H9 (cell line): Measurements from ENCODE around the gene IRX4. TPM values are rescaled to one million over a fixed set of nuclear protein-coding genes. Genes with fewer than 3 reads are reported as not detected.

Experiments
- DNase-seq: peaks from one replicate; pipeline ENCODE4 v3.0.0-alpha.2; 2017
- H2AFZ ChIP-seq: one replicate; pipeline ENCODE4 v1.6.1; 2013; ENCODE audit warnings: mild to moderate bottlenecking, low read length, control low read depth, moderate library complexity
- H2AK5ac ChIP-seq: 2 replicates; pipeline ENCODE4 v1.6.1; 2013; ENCODE audit warnings: low read length, control low read depth, mixed read lengths; ENCODE audit not compliant: insufficient read length
- H2BK120ac ChIP-seq: one replicate; pipeline ENCODE4 v1.6.1; 2013; ENCODE audit warnings: low read depth, mild to moderate bottlenecking, low read length, control low read depth, inconsistent platforms; ENCODE audit not compliant: poor library complexity, severe bottlenecking
- H2BK12ac ChIP-seq: 2 replicates; pipeline ENCODE4 v1.6.1; 2013; ENCODE audit warnings: low read length, control low read depth, mixed read lengths, low read depth; ENCODE audit not compliant: insufficient read length
- H2BK15ac ChIP-seq: 2 replicates; pipeline ENCODE4 v1.6.1; 2013; ENCODE audit warnings: low read depth, low read length, control low read depth
- H2BK20ac ChIP-seq: one replicate; pipeline ENCODE4 v1.6.1; 2013; ENCODE audit warnings: low read depth, mild to moderate bottlenecking, low read length, control low read depth, inconsistent platforms; ENCODE audit not compliant: poor library complexity, severe bottlenecking
- H2BK5ac ChIP-seq: 2 replicates; pipeline ENCODE4 v1.6.1; 2013; ENCODE audit warnings: low read length, control low read depth, mixed read lengths; ENCODE audit not compliant: insufficient read length
- H3K14ac ChIP-seq: 2 replicates; pipeline ENCODE4 v1.6.1; 2013; ENCODE audit warnings: low read length, control low read depth; ENCODE audit not compliant: insufficient read depth
- H3K18ac ChIP-seq: 2 replicates; pipeline ENCODE4 v1.6.1; 2013; ENCODE audit warnings: low read depth, mild to moderate bottlenecking, mixed read lengths, low read length, control low read depth; ENCODE audit not compliant: insufficient read length
- H3K23ac ChIP-seq: 2 replicates; pipeline ENCODE4 v1.6.1; 2013; ENCODE audit warnings: low read length, control low read depth, mixed read lengths, low read depth; ENCODE audit not compliant: insufficient read length
- H3K23me2 ChIP-seq: 2 replicates; pipeline ENCODE4 v1.6.1; 2013; ENCODE audit warnings: low read depth, mild to moderate bottlenecking, mixed read lengths, low read length, control low read depth; ENCODE audit not compliant: insufficient read length, poor library complexity, severe bottlenecking
- H3K27ac ChIP-seq: 2 replicates; pipeline ENCODE4 v1.5.1; 2013; ENCODE audit warnings: low read length, control low read depth, mixed read lengths, low read depth; ENCODE audit not compliant: insufficient read length
- H3K27me3 ChIP-seq: 2 replicates; pipeline ENCODE4 v1.6.1; 2013; ENCODE audit warnings: low read length, control low read depth, inconsistent platforms; ENCODE audit not compliant: insufficient read depth
- H3K4ac ChIP-seq: 2 replicates; pipeline ENCODE4 v1.6.1; 2013; ENCODE audit warnings: low read depth, mild to moderate bottlenecking, control low read depth, inconsistent platforms, low read length, moderate library complexity
- H3K4me1 ChIP-seq: 2 replicates; pipeline ENCODE4 v1.6.1; 2013; ENCODE audit warnings: low read length, control low read depth, inconsistent platforms; ENCODE audit not compliant: insufficient read depth
- H3K4me2 ChIP-seq: 2 replicates; pipeline ENCODE4 v1.6.1; 2013; ENCODE audit warnings: low read length, control low read depth, mixed read lengths; ENCODE audit not compliant: insufficient read length, insufficient read depth
- H3K56ac ChIP-seq: 2 replicates; pipeline ENCODE4 v1.6.1; 2013; ENCODE audit warnings: low read depth, mild to moderate bottlenecking, mixed read lengths, low read length, control low read depth; ENCODE audit not compliant: insufficient read length
- H3K79me1 ChIP-seq: 2 replicates; pipeline ENCODE4 v1.6.1; 2013; ENCODE audit warnings: low read depth, mild to moderate bottlenecking, moderate library complexity, low read length, control low read depth, inconsistent platforms; ENCODE audit not compliant: insufficient read depth, poor library complexity, severe bottlenecking
- H3K79me2 ChIP-seq: 2 replicates; pipeline ENCODE4 v1.6.1; 2013; ENCODE audit warnings: low read length, control low read depth, inconsistent platforms; ENCODE audit not compliant: insufficient read depth
- H3K9ac ChIP-seq: 2 replicates; pipeline ENCODE4 v1.6.1; 2013; ENCODE audit warnings: low read length, control low read depth, mixed read lengths; ENCODE audit not compliant: insufficient read length; ENCODE audit errors: extremely low read depth
- H3K9me3 ChIP-seq: one replicate; pipeline ENCODE4 v1.6.1; 2013; ENCODE audit warnings: low read depth, low read length, inconsistent platforms; ENCODE audit not compliant: control insufficient read depth
- H3T11ph ChIP-seq: one replicate; pipeline ENCODE4 v1.6.1; 2013; ENCODE audit warnings: mild to moderate bottlenecking, low read length, control low read depth, inconsistent platforms
- H4K20me1 ChIP-seq: one replicate; pipeline ENCODE4 v1.6.1; 2013; ENCODE audit not compliant: control insufficient read depth, insufficient read length, insufficient read depth
- H4K5ac ChIP-seq: 2 replicates; pipeline ENCODE4 v1.6.1; 2013; ENCODE audit warnings: low read depth, mild to moderate bottlenecking, mixed read lengths, low read length, control low read depth; ENCODE audit not compliant: insufficient read length
- H4K8ac ChIP-seq: replicated peaks from 2 replicates; pipeline ENCODE4 v1.6.1; 2013; ENCODE audit warnings: low read length, control low read depth, mixed read lengths, low read depth; ENCODE audit not compliant: insufficient read length
- H4K91ac ChIP-seq: 2 replicates; pipeline ENCODE4 v1.6.1; 2013; ENCODE audit warnings: low read depth, mild to moderate bottlenecking, moderate library complexity, mixed read lengths, low read length, control low read depth; ENCODE audit not compliant: insufficient read length
- H3K27ac Mint-ChIP-seq, 3 experiments: 2 replicates in 2 of 3; 3 replicates in 1 of 3; pipeline ENCODE4 v1.8.0; 2020 to 2021; ENCODE audit warnings: mixed read lengths in 3 of 3, mild to moderate bottlenecking in 1 of 3, moderate library complexity in 1 of 3
- H3K27me3 Mint-ChIP-seq: 2 replicates; pipeline ENCODE4 v1.8.0; 2021; ENCODE audit warnings: low read depth, mild to moderate bottlenecking, moderate library complexity, mixed read lengths
- H3K36me3 Mint-ChIP-seq, 3 experiments: 2 replicates in 2 of 3; 3 replicates in 1 of 3; pipeline ENCODE4 v1.8.0; 2020 to 2021; ENCODE audit warnings: low read depth in 3 of 3, mixed read lengths in 3 of 3; ENCODE audit not compliant: insufficient read depth in 1 of 3
- H3K4me1 Mint-ChIP-seq, 2 experiments: 2 replicates each; pipeline ENCODE4 v1.8.0; 2020; ENCODE audit warnings: mixed read lengths in 2 of 2
- H3K4me3 Mint-ChIP-seq, 2 experiments: 2 replicates in 1 of 2; 3 replicates in 1 of 2; pipeline ENCODE4 v1.8.0; 2020 to 2021; ENCODE audit warnings: mild to moderate bottlenecking in 2 of 2, mixed read lengths in 2 of 2, moderate library complexity in 1 of 2
- H3K9me3 Mint-ChIP-seq, 2 experiments: 2 replicates in 1 of 2; 3 replicates in 1 of 2; pipeline ENCODE4 v1.8.0; 2020; ENCODE audit warnings: mild to moderate bottlenecking in 2 of 2, mixed read lengths in 2 of 2, moderate library complexity in 1 of 2
- WGBS: extraction: QIAGEN DNeasy Blood & Tissue Kit; methylation state at CpG from one replicate; pipeline ENCODE4 v1.1.7; 2013; ENCODE audit warnings: missing lambda C conversion rate, low lambda C conversion rate, mixed read lengths; ENCODE audit not compliant: insufficient read length; ENCODE audit errors: extremely low coverage; 5-methylcytosine and 5-hydroxymethylcytosine counted together
- total RNA-seq: library from RNA; stranded (reverse); gene quantifications from 2 replicates; pipeline ENCODE4 v1.2.1, GENCODE V29; 2021
- TF ChIP-seq, protein P1 (sequence below): fragments of 200-600 bp; sonication (generic); conservative IDR thresholded peaks from 3 replicates; pipeline ENCODE4 v1.8.0; 2021; ENCODE audit warnings: antibody characterized with exemption, mild to moderate bottlenecking

IRX4 gene
- total RNA-seq, 1 experiment from 2014 or later: 3.2 TPM

DNA sequence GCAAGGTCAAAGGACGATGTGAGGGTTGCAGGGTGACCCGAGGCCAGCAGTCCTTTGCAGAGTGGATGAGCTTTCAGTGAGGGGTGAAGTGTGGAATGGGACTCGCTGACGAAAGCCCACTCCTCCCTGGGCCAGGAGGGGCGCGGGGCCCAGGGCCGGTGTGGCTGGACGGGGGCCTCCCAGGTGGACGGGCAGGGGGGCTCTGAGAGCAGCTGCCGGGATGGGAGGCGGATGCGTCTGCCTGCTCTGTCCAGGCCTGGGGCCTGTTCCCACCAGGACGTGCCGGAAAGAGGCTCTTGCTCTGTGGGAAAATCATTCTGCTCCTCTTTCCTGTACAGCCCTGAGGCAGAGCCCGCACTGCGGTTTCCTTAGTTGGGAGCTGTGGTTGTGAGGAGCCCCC is 24.3 kb downstream of the IRX4 start:
- WGBS: no CpG with 5 or more reads among the region's 16 CpGs
- Histone ChIP-seq H3K27me3 (peaks cover 7% of the 10 kb centered on the region; the same call in 1 of the 2 replicates), H3T11ph (no peak overlapping the region), H3K23me2 (no peaks in the 10 kb centered on the region), H4K8ac (no peak overlapping the region), H3K9me3 (no peaks in the 10 kb centered on the region), H3K4ac (no peak overlapping the region), H3K79me1 (no peaks in the 10 kb centered on the region), H2BK12ac (no peak overlapping the region), H2BK5ac (no peak overlapping the region), H2BK120ac (no peak overlapping the region), H3K23ac (no peak overlapping the region), H3K56ac (no peak overlapping the region), H3K18ac (no peak overlapping the region), H2BK15ac (no peak overlapping the region), H4K5ac (no peak overlapping the region), H2AK5ac (no peak overlapping the region), H3K14ac (no peak overlapping the region), H3K9ac (no peak overlapping the region), H4K20me1 (no peaks in the 10 kb centered on the region), H3K4me2 (no peak overlapping the region), H2BK20ac (no peak overlapping the region), H3K79me2 (no peaks in the 10 kb centered on the region), H3K27ac (no peak overlapping the region), H2AFZ (no peak overlapping the region), H4K91ac (no peak overlapping the region), H3K4me1 (no peaks in the 10 kb centered on the region)
- TF ChIP-seq, protein P1, sequence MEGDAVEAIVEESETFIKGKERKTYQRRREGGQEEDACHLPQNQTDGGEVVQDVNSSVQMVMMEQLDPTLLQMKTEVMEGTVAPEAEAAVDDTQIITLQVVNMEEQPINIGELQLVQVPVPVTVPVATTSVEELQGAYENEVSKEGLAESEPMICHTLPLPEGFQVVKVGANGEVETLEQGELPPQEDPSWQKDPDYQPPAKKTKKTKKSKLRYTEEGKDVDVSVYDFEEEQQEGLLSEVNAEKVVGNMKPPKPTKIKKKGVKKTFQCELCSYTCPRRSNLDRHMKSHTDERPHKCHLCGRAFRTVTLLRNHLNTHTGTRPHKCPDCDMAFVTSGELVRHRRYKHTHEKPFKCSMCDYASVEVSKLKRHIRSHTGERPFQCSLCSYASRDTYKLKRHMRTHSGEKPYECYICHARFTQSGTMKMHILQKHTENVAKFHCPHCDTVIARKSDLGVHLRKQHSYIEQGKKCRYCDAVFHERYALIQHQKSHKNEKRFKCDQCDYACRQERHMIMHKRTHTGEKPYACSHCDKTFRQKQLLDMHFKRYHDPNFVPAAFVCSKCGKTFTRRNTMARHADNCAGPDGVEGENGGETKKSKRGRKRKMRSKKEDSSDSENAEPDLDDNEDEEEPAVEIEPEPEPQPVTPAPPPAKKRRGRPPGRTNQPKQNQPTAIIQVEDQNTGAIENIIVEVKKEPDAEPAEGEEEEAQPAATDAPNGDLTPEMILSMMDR: no peak
- Mint-ChIP-seq H3K27ac (no peak overlapping the region), H3K36me3 (no peaks in the 10 kb centered on the region; a peak in 1 of 7 replicates), H3K4me3 (no peak overlapping the region), H3K27me3 (peaks cover 28% of the 10 kb centered on the region), H3K9me3 (no peaks in the 10 kb centered on the region), H3K4me1 (peaks cover 3% of the 10 kb centered on the region in 2 experiments; a peak in 1 of 4 replicates)
- no peak for DNase-seq
